Measurements from ENCODE around the gene ERC2. TPM values are rescaled to one million over a fixed set of nuclear protein-coding genes. Genes with fewer than 3 reads are reported as not detected.

Gene ERC2
- total RNA-seq, 1 donor from 2014 or later: 48.3 TPM

- no peaks in the 10 kb centered on the region for H3K9me3 Mint-ChIP-seq (ENCODE audit: unreplicated experiment)
- TF ChIP-seq CTCF (IDR thresholded peaks at IDR 0.05; ENCODE audit: partially characterized antibody, unreplicated experiment): peak; percentile 11
- no peak overlapping the region for H3K4me3 Mint-ChIP-seq (ENCODE audit: unreplicated experiment)
- H3K27me3 Mint-ChIP-seq (ENCODE audit: unreplicated experiment): peaks cover 2% of the 10 kb centered on the region
- H3K4me1 Mint-ChIP-seq (ENCODE audit: low read depth, unreplicated experiment): no peaks in the 10 kb centered on the region
- no peak for DNase-seq
- no peaks in the 10 kb centered on the region for H3K36me3 Mint-ChIP-seq (ENCODE audit: unreplicated experiment)
- no peak overlapping the region for H3K27ac Mint-ChIP-seq (ENCODE audit: unreplicated experiment)
These were observed 837.9 kb downstream of the ERC2 start for GRCh38 chr3:55630280-55630920.

- Mint-ChIP-seq H3K4me3 (ENCODE audit: unreplicated experiment) (no peak overlapping the region), H3K27ac (ENCODE audit: unreplicated experiment) (no peak overlapping the region), H3K4me1 (ENCODE audit: low read depth, unreplicated experiment) (no peaks in the 10 kb centered on the region), H3K27me3 (ENCODE audit: unreplicated experiment) (peaks cover 2% of the 10 kb centered on the region), H3K36me3 (ENCODE audit: unreplicated experiment) (no peaks in the 10 kb centered on the region), H3K9me3 (ENCODE audit: unreplicated experiment) (no peaks in the 10 kb centered on the region)
- no peak for DNase-seq
- no peak for TF ChIP-seq CTCF (IDR thresholded peaks at IDR 0.05; ENCODE audit: partially characterized antibody, unreplicated experiment)
These were observed 838.8 kb downstream of the ERC2 start for GRCh38 chr3:55629432-55629831.

GRCh38 chr3:55626279-55626665 lies 842.0 kb downstream of the ERC2 start:
- Mint-ChIP-seq H3K36me3 (ENCODE audit: unreplicated experiment) (no peaks in the 10 kb centered on the region), H3K4me3 (ENCODE audit: unreplicated experiment) (no peak overlapping the region), H3K9me3 (ENCODE audit: unreplicated experiment) (no peaks in the 10 kb centered on the region), H3K27me3 (ENCODE audit: unreplicated experiment) (no peaks in the 10 kb centered on the region), H3K27ac (ENCODE audit: unreplicated experiment) (no peak overlapping the region), H3K4me1 (ENCODE audit: low read depth, unreplicated experiment) (no peaks in the 10 kb centered on the region)
- no peak for DNase-seq
- no peak for TF ChIP-seq CTCF (IDR thresholded peaks at IDR 0.05; ENCODE audit: partially characterized antibody, unreplicated experiment)

- no peaks in the 10 kb centered on the region for H3K4me1 Mint-ChIP-seq (ENCODE audit: low read depth, unreplicated experiment)
- H3K27me3 Mint-ChIP-seq (ENCODE audit: unreplicated experiment): no peaks in the 10 kb centered on the region
- no peak for TF ChIP-seq CTCF (IDR thresholded peaks at IDR 0.05; ENCODE audit: partially characterized antibody, unreplicated experiment)
- no peaks in the 10 kb centered on the region for H3K36me3 Mint-ChIP-seq (ENCODE audit: unreplicated experiment)
- H3K4me3 Mint-ChIP-seq (ENCODE audit: unreplicated experiment): no peak overlapping the region
- H3K27ac Mint-ChIP-seq (ENCODE audit: unreplicated experiment): no peak overlapping the region
- no peak for DNase-seq
- H3K9me3 Mint-ChIP-seq (ENCODE audit: unreplicated experiment): no peaks in the 10 kb centered on the region
These were observed 844.0 kb downstream of the ERC2 start for GRCh38 chr3:55624238-55624637.

GRCh38 chr3:55623786-55624185 lies 844.5 kb downstream of the ERC2 start:
- Mint-ChIP-seq H3K27me3 (ENCODE audit: unreplicated experiment) (no peaks in the 10 kb centered on the region), H3K9me3 (ENCODE audit: unreplicated experiment) (no peaks in the 10 kb centered on the region), H3K4me3 (ENCODE audit: unreplicated experiment) (no peak overlapping the region), H3K36me3 (ENCODE audit: unreplicated experiment) (no peaks in the 10 kb centered on the region), H3K4me1 (ENCODE audit: low read depth, unreplicated experiment) (no peaks in the 10 kb centered on the region), H3K27ac (ENCODE audit: unreplicated experiment) (no peak overlapping the region)
- TF ChIP-seq CTCF (IDR thresholded peaks at IDR 0.05; ENCODE audit: partially characterized antibody, unreplicated experiment): no peak
- no peak for DNase-seq
